Medulla oblongata (tissue), 1 donor: ENCODE data around the gene BTAF1.

Experiments
- DNase-seq: peaks from one replicate; pipeline ENCODE4 v3.0.0-alpha.2; 2015; ENCODE audit errors: extremely low spot score

Gene BTAF1

DNA sequence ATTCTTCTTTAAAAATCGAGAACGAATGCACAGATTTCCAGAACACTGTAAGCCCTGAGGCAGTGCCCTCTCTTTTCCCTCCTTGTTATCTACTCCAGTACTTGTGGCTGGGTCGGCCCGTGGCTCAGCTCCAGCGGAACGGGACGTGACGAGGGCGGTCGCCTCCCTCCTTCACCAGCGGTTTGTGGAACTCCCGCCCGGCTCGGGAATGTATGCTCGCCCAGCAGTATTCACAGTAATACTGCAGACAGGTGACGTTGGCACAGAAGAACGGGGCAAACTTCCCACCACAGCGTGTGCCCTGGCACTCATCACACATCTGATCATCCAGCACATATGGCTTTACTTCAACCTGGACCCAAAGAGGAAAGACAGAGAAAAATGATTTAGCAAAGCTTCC is 128.5 kb downstream of the BTAF1 start:
- DNase-seq, result no peak

DNA sequence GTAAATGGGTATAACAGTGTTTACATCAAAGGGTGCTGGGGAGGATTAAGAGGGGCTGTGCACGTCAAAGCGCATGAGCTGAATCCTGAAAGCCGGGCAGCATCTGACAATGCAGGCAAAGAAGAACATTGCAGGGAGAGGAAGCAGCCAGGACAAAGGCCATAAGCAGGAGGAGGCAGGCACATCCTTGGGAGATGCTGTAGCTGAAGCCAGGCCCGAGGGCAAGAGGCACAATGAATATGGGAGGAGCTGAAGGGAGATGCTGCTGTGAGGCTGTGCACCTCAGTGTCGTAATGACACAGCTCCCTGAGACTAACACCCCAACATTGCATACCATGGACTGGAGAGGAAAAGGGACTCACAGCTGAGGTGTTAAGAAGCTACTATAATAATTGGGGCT is 129.2 kb downstream of the BTAF1 start:
- no peak for DNase-seq

DNA sequence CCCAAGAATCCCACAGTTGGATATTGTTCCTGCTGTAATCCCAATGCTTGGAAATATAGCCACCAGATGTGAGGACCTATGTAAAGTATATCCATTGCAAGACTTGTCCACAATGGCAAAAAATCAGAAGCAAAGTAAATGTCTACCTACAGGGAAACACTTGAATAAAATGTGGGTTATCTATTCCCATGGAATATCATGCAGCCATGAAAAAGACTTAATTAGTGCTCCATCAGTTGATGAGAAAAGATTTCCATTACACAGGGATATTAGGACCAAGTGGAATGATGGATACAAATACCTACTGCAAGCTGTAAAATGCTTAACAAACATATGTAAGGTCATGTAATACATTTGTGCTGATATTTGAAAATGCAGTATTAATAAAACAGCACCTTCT is 131.2 kb downstream of the BTAF1 start:
- no peak for DNase-seq

GRCh38 chr10:92062273-92062672 is 138.7 kb downstream of the BTAF1 start:
- DNase-seq, result no peak

GRCh38 chr10:92064506-92064905 is 140.9 kb downstream of the BTAF1 start:
- no peak for DNase-seq

GRCh38 chr10:92066386-92066785 is 142.8 kb downstream of the BTAF1 start:
- no peak for DNase-seq

- no peak for DNase-seq
Observed at GRCh38 chr10:92068900-92069299, 145.3 kb downstream of the BTAF1 start.

DNA sequence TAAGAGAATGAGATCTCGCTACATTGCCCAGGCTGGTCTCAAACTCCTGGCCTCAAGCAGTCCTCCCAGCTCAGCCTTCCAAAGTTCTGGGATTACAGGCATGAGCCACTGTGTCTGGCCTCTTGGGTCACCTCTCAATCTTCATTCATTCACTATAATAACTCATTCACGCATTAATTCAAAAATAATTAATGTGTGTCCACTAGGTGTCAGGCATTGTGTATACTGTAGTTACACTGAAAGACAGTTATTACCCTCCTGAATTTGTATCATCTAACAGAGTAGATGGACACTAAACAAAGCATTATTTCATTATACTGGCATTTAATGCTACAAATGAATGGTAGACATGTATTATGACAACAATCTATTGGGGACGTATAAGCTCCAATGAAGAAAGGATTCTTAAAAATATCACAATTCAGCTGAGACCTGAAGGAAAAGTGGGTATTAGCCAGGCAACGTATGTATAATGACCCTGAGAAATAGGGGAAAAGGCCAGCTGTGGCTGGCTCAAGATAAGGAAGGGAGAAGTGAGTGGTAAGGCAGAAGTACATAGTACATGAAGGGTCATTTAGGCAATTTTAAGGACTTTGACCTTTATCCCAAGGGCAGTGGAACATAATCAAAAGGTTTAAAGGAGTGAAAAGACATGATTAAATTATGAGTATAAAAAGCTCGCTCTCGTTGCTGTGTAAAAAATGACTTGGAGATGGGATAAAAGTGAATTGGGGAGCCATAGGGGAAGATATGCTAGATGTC is 150.7 kb downstream of the BTAF1 start:
- no peak for DNase-seq

DNA sequence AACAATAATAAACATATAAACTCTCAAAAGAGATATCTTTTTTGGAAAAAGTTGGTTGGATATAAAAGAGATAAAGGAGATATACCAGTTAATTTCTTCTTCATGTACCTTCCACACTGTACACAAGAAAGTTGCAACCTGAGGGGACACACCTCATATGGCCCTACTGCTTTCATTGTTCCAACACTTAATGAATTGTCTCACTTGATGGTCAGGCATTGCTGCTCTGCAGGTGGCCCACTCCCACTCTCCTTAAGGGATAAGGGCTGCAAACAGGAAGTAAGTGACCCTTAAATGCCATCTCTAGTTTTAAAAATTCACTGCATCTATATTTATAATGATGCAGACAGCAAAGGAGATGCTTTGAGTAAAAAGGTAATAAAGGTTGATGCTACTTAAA is 152.3 kb downstream of the BTAF1 start:
- no peak for DNase-seq

GRCh38 chr10:92076722-92077121 is 153.2 kb downstream of the BTAF1 start:
- DNase-seq, result no peak

- no peak for DNase-seq
Observed at GRCh38 chr10:92079003-92079402, 155.4 kb downstream of the BTAF1 start.
